Measurements from ENCODE around the gene DNAH17. TPM values are rescaled to one million over a fixed set of nuclear protein-coding genes. Genes with fewer than 3 reads are reported as not detected.
"Not testable (repeated sequence)": the region's sequence is repeated elsewhere in the genome, so short reads cannot be mapped to it uniquely, and the experiment has no call there.

The DNAH17 gene
- polyA plus RNA-seq, 10 donors, result 0.98 to 3.9 (median 1.6) TPM

- DNase-seq, result no peak
Measured at GRCh38 chr17:78525511-78526160, 51.6 kb downstream of the DNAH17 start.

GRCh38 chr17:78524870-78525510 is 52.2 kb downstream of the DNAH17 start:
- no peak for DNase-seq

- DNase-seq, result no peak
Measured at GRCh38 chr17:78523934-78524655, 53.1 kb downstream of the DNAH17 start.

- DNase-seq, result no peak
Measured at GRCh38 chr17:78522031-78522809, 55.0 kb downstream of the DNAH17 start.

- DNase-seq, result no peak
Measured at GRCh38 chr17:78517421-78517820, 59.8 kb downstream of the DNAH17 start.

GRCh38 chr17:78515480-78515879 is 61.7 kb downstream of the DNAH17 start:
- no peak for DNase-seq

- DNase-seq, result no peak
Measured at GRCh38 chr17:78514521-78514920, 62.7 kb downstream of the DNAH17 start.

GRCh38 chr17:78512976-78513375 is 64.2 kb downstream of the DNAH17 start:
- no peak for DNase-seq

GRCh38 chr17:78510141-78511075 is 66.8 kb downstream of the DNAH17 start:
- no peak for DNase-seq

- no peak for DNase-seq
Measured at GRCh38 chr17:78507526-78507925, 69.7 kb downstream of the DNAH17 start.

GRCh38 chr17:78506454-78507309 is 70.5 kb downstream of the DNAH17 start:
- no peak for DNase-seq

- DNase-seq, result no peak
Measured at GRCh38 chr17:78504156-78504925, 72.9 kb downstream of the DNAH17 start.

GRCh38 chr17:78503388-78503787 is 73.8 kb downstream of the DNAH17 start:
- not testable (repeated sequence) for DNase-seq

- no peak for DNase-seq
Measured at GRCh38 chr17:78502611-78503148, 74.5 kb downstream of the DNAH17 start.

- no peak for DNase-seq
Measured at GRCh38 chr17:78501241-78502036, 75.8 kb downstream of the DNAH17 start.

GRCh38 chr17:78500806-78501205 is 76.4 kb downstream of the DNAH17 start:
- DNase-seq, result no peak

GRCh38 chr17:78499715-78500540 is 77.3 kb downstream of the DNAH17 start:
- no peak for DNase-seq
